ENCODE measurements around the gene PSG7.
"Not testable (repeated sequence)": the region's sequence is repeated elsewhere in the genome, so short reads cannot be mapped to it uniquely, and the experiment has no call there.

Gene PSG7

GRCh38 chr19:42928896-42929295, 8.1 kb downstream of the PSG7 start:
- H3K4me1 ChIP-seq (ENCODE audit: insufficient read depth, low read length): no peaks in the 10 kb centered on the region
- no peaks in the 10 kb centered on the region for H3K36me3 ChIP-seq (ENCODE audit: insufficient read depth, low read length)
- no peaks in the 10 kb centered on the region for H3K27me3 ChIP-seq (ENCODE audit: insufficient read depth, low read length)
- no peak overlapping the region for H3K4me3 ChIP-seq (ENCODE audit: low read length)
- H3K9me3 ChIP-seq (ENCODE audit: low read length): no peaks in the 10 kb centered on the region
- no peak overlapping the region for H2AFZ ChIP-seq (ENCODE audit: low read depth, low read length)

DNA sequence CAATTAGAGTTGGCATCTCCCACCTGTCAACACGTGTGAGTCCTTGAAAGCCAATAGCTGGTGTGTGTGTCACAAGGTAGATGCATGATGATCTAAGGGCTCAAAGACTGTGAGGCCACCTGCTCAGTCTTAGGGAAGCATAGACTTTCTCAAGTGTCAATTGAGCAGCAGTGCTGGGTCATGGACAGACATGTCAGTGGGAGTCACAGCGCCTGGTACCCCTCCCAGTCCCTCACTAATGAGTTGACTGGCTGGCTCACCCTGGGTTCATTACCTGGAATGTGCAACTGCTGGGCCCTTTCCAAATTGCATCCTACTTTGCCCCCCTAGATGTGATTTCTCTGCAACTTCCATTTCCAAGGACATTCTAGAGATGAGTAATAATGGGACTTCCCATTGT, 10.2 kb downstream of the PSG7 start:
- H3K36me3 ChIP-seq (ENCODE audit: insufficient read depth, low read length): no peaks in the 10 kb centered on the region
- H3K9me3 ChIP-seq (ENCODE audit: low read length): no peaks in the 10 kb centered on the region
- no peak overlapping the region for H2AFZ ChIP-seq (ENCODE audit: low read depth, low read length)
- H3K4me3 ChIP-seq (ENCODE audit: low read length): no peak overlapping the region
- H3K4me1 ChIP-seq (ENCODE audit: insufficient read depth, low read length): no peaks in the 10 kb centered on the region
- H3K27me3 ChIP-seq (ENCODE audit: insufficient read depth, low read length): no peaks in the 10 kb centered on the region

DNA sequence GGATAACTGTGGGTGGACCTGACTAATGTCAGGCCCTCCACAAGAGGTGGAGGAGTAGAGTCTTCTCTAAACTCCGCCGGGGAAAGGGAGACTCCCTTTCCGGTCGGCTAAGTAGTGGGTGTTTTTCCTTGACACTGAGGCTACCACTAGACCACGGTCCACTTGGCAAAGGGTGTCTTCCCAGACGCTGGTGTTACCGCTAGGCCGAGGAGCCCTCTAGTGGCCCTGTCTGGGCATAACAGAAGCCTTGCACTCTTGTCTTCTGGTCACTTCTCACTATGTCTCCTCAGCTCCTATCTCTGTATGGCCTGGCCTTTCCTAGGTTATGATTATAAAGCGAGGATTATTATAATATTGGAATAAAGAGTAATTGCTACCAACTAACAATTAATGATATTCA, 13.9 kb downstream of the PSG7 start:
- H2AFZ ChIP-seq (ENCODE audit: low read depth, low read length); H3K27me3 ChIP-seq (ENCODE audit: insufficient read depth, low read length); H3K9me3 ChIP-seq (ENCODE audit: low read length); H3K36me3 ChIP-seq (ENCODE audit: insufficient read depth, low read length); H3K4me1 ChIP-seq (ENCODE audit: insufficient read depth, low read length); H3K4me3 ChIP-seq (ENCODE audit: low read length): not testable (repeated sequence)

GRCh38 chr19:42920971-42921370, 16.0 kb downstream of the PSG7 start:
- not testable (repeated sequence) for H3K36me3 ChIP-seq (ENCODE audit: insufficient read depth, low read length); H3K4me1 ChIP-seq (ENCODE audit: insufficient read depth, low read length); H2AFZ ChIP-seq (ENCODE audit: low read depth, low read length); H3K27me3 ChIP-seq (ENCODE audit: insufficient read depth, low read length); H3K9me3 ChIP-seq (ENCODE audit: low read length); H3K4me3 ChIP-seq (ENCODE audit: low read length)

DNA sequence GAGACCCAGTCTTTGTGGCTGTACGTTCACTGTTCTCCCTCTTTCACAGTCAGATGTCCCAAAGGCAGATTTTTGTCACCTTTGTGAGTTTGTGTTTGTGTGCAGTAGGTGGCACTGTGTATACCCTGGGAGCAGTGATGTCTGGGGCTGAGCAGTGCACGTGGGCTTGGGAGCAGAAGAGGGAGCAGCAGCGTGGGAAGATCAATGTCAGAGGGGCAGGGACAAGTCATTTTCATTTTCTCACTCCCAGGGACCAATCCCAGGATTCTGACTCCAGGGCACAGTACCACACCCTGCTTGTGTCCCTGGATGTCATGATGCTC, 17.3 kb downstream of the PSG7 start:
- no peaks in the 10 kb centered on the region for H3K9me3 ChIP-seq (ENCODE audit: low read length)
- no peak overlapping the region for H3K4me3 ChIP-seq (ENCODE audit: low read length)
- H3K36me3 ChIP-seq (ENCODE audit: insufficient read depth, low read length): no peaks in the 10 kb centered on the region
- H3K27me3 ChIP-seq (ENCODE audit: insufficient read depth, low read length): no peaks in the 10 kb centered on the region
- no peak overlapping the region for H2AFZ ChIP-seq (ENCODE audit: low read depth, low read length)
- H3K4me1 ChIP-seq (ENCODE audit: insufficient read depth, low read length): no peaks in the 10 kb centered on the region

DNA sequence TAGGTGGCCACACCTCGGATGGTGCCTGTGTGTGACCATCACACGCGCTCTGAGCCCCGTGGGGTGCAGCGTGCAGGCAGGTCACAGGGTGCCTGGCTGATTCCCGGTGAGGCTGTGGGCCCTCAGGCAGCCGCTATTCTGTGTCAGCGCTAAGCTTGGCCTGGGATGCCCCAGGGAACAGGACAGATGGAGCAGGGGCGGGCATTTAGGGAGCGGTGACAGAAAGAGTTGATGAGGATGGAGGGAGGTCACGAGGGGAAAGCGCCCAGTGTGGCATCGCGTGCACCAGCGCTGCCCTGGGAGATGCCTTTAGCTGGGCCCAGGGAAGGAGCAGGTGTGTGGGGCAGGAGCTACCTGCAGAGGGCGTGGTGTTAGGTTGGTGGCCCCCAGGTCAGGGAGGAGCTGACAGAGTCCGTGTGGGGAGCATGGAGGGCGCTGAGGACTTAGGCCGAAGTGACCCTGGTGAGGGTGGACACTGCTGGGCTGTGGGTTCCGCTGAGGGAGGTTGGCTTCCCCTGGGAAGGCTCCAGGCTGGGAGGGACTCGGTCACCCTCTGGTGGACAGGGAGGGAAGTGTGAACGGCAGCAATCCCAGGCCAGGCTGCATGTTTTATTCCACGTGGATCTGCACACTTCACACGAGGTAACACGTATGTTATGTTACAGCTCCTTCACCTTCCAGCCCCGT, 17.8 kb downstream of the PSG7 start:
- not testable (repeated sequence) for H3K4me3 ChIP-seq (ENCODE audit: low read length); H3K36me3 ChIP-seq (ENCODE audit: insufficient read depth, low read length); H2AFZ ChIP-seq (ENCODE audit: low read depth, low read length); H3K9me3 ChIP-seq (ENCODE audit: low read length); H3K27me3 ChIP-seq (ENCODE audit: insufficient read depth, low read length); H3K4me1 ChIP-seq (ENCODE audit: insufficient read depth, low read length)

- not testable (repeated sequence) for H3K27me3 ChIP-seq (ENCODE audit: insufficient read depth, low read length); H3K36me3 ChIP-seq (ENCODE audit: insufficient read depth, low read length); H3K9me3 ChIP-seq (ENCODE audit: low read length); H3K4me3 ChIP-seq (ENCODE audit: low read length); H3K4me1 ChIP-seq (ENCODE audit: insufficient read depth, low read length); H2AFZ ChIP-seq (ENCODE audit: low read depth, low read length)
These were observed 18.5 kb downstream of the PSG7 start for GRCh38 chr19:42918377-42919069.

GRCh38 chr19:42917634-42918033, 19.4 kb downstream of the PSG7 start, which contains the start of gene PSG6:
Gene PSG6 (minus strand): TSS chr19:42917894. CDS start chr19:42917792, 102 bp downstream.
- H3K4me1 ChIP-seq (ENCODE audit: insufficient read depth, low read length); H3K36me3 ChIP-seq (ENCODE audit: insufficient read depth, low read length); H3K4me3 ChIP-seq (ENCODE audit: low read length); H3K9me3 ChIP-seq (ENCODE audit: low read length); H2AFZ ChIP-seq (ENCODE audit: low read depth, low read length); H3K27me3 ChIP-seq (ENCODE audit: insufficient read depth, low read length): not testable (repeated sequence)

GRCh38 chr19:42916931-42917330, 20.1 kb downstream of the PSG7 start:
- H3K27me3 ChIP-seq (ENCODE audit: insufficient read depth, low read length); H3K36me3 ChIP-seq (ENCODE audit: insufficient read depth, low read length); H3K9me3 ChIP-seq (ENCODE audit: low read length); H2AFZ ChIP-seq (ENCODE audit: low read depth, low read length); H3K4me3 ChIP-seq (ENCODE audit: low read length); H3K4me1 ChIP-seq (ENCODE audit: insufficient read depth, low read length): not testable (repeated sequence)

DNA sequence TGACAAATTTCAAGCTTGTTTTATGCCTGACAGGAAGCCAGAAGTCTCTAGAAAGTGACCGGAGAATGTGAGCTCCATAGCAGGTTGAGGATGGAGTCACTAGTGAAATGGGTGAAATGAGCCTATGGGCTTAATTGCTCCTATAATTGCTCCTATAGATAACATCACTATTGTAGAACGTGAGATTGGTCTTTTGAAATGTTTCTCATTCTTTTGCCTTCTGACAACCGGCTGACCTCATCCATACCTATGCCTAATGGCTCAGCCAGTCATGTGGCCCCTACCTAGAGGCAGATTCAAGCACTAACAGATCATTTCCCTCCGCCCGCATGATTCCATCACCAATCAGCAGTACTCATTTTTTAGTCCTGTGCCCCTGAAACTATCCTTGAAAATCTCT, 23.5 kb downstream of the PSG7 start:
- H3K36me3 ChIP-seq (ENCODE audit: insufficient read depth, low read length); H3K9me3 ChIP-seq (ENCODE audit: low read length); H2AFZ ChIP-seq (ENCODE audit: low read depth, low read length); H3K4me3 ChIP-seq (ENCODE audit: low read length); H3K4me1 ChIP-seq (ENCODE audit: insufficient read depth, low read length); H3K27me3 ChIP-seq (ENCODE audit: insufficient read depth, low read length): not testable (repeated sequence)

DNA sequence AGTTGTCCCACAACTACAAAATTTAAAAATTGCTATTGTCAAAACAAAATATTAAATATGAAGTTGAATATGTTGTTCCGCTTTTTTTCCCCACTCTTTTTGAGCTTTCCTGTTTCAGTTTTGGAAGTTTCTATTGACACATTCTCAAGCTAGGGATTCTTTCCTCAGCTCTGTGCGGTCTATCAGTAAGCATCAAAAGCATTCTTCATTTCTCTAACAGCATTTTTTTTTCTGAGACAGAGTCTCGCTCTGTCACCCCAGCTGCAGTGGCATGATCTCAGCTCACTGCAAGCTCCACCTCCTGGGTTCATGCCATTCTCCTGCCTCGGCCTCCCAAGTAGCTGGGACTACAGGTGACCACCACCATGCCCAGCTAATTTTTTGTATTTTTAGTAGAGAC, 24.1 kb downstream of the PSG7 start:
- H3K4me1 ChIP-seq (ENCODE audit: insufficient read depth, low read length); H3K27me3 ChIP-seq (ENCODE audit: insufficient read depth, low read length); H2AFZ ChIP-seq (ENCODE audit: low read depth, low read length); H3K9me3 ChIP-seq (ENCODE audit: low read length); H3K36me3 ChIP-seq (ENCODE audit: insufficient read depth, low read length); H3K4me3 ChIP-seq (ENCODE audit: low read length): not testable (repeated sequence)

DNA sequence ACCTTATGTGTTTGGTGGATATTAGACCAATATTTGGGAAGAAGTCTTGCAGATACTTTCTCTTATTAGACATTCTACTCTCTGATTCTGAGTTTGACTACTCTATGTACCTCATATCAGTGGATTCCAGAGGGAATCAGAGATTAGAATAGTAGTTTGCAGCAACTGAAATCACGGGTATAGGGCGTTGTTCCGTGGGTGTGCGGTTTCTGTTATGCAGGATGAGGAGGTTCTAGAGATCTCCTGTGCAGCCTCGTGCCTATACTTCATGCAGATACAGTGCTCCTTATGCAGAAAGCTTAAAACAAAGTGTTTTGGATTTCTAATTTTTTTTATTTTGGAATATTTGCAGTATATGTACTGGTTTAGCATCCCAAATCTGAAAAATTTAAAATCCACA, 25.3 kb downstream of the PSG7 start:
- not testable (repeated sequence) for H2AFZ ChIP-seq (ENCODE audit: low read depth, low read length); H3K4me1 ChIP-seq (ENCODE audit: insufficient read depth, low read length); H3K4me3 ChIP-seq (ENCODE audit: low read length); H3K9me3 ChIP-seq (ENCODE audit: low read length); H3K27me3 ChIP-seq (ENCODE audit: insufficient read depth, low read length); H3K36me3 ChIP-seq (ENCODE audit: insufficient read depth, low read length)

- H2AFZ ChIP-seq (ENCODE audit: low read depth, low read length); H3K4me3 ChIP-seq (ENCODE audit: low read length); H3K4me1 ChIP-seq (ENCODE audit: insufficient read depth, low read length); H3K27me3 ChIP-seq (ENCODE audit: insufficient read depth, low read length); H3K36me3 ChIP-seq (ENCODE audit: insufficient read depth, low read length); H3K9me3 ChIP-seq (ENCODE audit: low read length): not testable (repeated sequence)
These were observed 30.8 kb downstream of the PSG7 start for GRCh38 chr19:42906162-42906561.

DNA sequence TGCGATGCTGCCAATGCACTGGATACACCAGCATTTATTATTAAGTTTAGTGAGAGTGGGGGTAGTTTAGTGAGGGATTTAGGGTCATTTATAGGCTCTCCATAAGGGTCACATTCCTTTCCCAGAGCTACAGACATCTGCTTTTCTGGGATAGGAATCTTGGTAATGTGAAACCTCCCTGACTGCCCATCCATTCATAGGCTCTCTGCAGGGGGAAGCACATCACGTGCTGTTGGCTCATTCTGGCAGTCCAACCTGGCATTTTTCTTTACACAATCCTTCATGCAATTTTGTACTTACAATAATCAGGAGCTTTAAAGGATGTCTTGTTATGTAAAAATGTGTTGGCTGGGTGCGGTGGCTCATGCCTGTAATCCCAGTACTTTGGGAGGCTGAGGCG, 36.4 kb downstream of the PSG7 start:
- not testable (repeated sequence) for H2AFZ ChIP-seq (ENCODE audit: low read depth, low read length); H3K4me3 ChIP-seq (ENCODE audit: low read length); H3K27me3 ChIP-seq (ENCODE audit: insufficient read depth, low read length); H3K36me3 ChIP-seq (ENCODE audit: insufficient read depth, low read length); H3K9me3 ChIP-seq (ENCODE audit: low read length); H3K4me1 ChIP-seq (ENCODE audit: insufficient read depth, low read length)
